Superior temporal gyrus (tissue), 1 donor: Measurements from ENCODE around the gene GSN.

Experiments
- DNase-seq: peaks from one replicate; pipeline ENCODE4 v3.0.0-alpha.2; 2016; ENCODE audit errors: extremely low spot score

GSN gene

DNA sequence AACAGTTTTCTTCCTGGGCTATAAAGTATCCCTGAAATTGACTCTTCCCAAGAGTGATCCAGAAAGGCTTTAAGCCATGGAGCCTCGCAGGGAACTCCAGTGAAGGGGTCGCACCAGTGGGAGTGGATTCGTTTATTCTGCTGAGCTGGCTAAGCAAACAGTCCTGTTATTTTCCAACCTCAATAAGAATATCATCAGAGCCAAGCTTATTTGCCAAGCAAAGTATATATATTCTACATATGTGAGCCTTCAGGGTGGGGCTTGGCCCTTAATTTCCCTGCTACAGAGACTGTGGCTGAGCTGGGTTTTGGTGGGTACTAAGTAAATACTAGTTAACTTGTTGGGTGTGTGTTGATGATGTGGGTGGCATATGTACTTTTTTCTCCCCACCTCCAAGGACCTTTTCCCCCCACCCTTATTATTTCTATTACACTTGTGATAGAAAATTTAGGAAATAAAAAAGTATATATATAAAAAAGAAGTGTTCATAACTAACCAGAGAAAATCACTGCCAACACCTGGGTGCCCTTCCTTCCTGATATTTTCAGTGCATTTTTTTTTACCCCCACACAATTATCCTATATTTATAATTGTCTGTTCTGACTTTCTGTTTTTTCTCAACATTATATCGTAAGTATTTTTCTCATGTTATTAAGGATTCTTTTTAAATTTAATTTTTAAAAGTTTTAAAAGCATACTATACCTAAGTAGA, 5.3 kb downstream of the GSN start:
- no peak for DNase-seq

DNA sequence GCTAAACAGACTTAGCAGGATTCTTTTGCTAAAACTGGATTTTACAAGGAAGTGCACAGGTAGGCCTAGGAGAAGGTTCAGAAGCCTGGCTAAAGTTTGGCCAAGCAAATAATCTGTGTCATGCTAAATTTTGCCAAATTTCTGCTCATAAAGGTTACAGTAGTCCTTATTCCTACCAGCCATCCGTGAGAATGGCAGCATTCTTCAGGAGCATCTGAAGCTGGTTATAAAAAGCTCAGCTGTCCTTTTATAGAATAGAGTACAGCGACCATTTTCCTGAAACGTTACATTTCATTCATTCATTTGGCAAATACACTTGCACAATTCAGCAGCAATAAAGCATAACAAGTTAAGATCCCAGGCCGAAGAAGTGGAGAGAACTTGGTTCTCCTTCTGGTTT, 6.9 kb downstream of the GSN start:
- DNase-seq = no peak

GRCh38 chr9:121275781-121276658, 8.1 kb downstream of the GSN start:
- no peak for DNase-seq

DNA sequence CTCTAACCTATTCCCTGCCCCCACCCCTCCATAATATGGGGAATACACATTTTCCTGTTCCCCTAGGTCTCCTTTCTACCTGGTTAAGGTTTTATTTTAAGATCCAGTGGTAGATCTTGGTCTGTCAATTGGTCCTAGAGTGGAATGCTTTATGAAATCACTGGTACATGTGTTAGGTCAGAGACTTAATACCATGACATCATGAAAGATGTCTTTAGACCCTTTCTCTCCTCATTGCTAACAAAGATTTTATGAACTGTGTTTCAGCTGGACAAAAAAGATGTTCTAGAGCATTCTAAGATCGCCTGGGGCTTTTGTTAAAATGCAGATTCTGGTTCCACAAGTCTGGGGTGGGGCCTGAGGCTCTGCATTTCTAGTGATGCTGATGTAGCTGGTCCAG, 9.1 kb downstream of the GSN start:
- no peak for DNase-seq

DNA sequence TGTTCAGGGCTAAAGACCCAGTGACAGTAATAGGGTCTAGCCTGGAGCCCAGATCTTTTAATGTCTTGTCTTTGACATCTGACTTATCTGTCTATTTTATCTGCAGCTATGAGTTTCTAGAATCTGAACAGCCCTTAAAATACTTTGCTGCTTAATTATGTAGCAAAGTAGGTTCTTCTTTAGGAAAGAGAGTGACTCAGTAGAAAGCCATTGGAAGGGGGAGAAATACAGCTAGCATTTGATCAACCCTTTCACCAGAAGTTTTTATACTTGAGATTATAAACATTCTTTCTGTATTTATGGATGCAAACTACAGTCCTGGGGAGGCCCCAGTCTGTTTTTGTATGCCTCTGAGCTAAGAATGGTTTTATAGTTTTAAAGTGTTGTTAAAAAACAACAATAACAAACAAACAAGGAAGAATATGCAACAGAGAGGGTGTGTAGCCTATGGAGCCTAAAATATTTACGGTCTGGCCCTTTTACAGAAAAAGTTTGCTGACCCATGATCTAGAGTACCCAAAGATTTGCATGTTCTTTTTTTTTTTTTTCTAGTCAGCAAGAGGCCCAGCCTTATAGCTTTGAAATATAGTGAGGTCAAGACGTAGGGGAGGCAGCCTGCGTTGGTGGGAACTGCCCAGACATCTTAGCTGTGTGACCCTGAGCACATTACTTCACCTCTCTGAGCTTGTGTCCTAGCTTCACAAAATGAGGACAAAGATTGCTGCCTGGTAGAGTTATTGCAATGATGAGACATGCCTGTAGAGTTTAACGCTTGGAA, 9.7 kb downstream of the GSN start:
- no peak for DNase-seq

GRCh38 chr9:121278477-121279261, 10.7 kb downstream of the GSN start:
- DNase-seq = peak; percentile 90

DNA sequence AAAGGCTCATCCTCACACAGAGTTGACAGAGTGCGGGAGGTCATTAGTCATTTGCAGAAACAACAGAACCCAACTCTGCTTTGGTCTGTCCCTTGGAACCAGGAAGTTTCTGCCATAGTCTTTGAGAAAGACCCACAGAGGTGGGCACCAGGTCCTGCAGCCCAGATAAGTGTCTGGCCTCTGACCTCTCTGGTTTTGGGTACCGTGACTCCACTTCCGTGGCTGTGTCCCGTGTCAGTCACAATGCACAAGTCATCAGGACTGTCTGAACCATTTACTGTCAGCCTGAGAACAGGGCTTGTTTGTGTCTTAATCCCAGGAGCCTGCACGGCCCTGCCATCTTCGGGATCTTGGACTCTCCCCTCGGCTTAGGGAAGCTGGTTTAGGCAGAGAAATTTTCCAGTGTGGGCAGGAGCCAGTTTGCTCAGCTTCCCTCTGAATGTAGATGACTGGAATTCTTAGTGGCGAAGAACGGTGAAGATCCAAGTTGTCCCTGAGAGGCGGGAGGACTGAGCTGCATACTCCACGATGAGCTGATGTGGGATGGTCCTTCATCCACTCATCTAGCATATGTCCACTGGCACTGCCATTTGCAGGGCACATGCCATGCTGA, 11.9 kb downstream of the GSN start:
- DNase-seq = peak; percentile 63

GRCh38 chr9:121280715-121281613, 13.0 kb downstream of the GSN start:
- peak; percentile 40 for DNase-seq

DNA sequence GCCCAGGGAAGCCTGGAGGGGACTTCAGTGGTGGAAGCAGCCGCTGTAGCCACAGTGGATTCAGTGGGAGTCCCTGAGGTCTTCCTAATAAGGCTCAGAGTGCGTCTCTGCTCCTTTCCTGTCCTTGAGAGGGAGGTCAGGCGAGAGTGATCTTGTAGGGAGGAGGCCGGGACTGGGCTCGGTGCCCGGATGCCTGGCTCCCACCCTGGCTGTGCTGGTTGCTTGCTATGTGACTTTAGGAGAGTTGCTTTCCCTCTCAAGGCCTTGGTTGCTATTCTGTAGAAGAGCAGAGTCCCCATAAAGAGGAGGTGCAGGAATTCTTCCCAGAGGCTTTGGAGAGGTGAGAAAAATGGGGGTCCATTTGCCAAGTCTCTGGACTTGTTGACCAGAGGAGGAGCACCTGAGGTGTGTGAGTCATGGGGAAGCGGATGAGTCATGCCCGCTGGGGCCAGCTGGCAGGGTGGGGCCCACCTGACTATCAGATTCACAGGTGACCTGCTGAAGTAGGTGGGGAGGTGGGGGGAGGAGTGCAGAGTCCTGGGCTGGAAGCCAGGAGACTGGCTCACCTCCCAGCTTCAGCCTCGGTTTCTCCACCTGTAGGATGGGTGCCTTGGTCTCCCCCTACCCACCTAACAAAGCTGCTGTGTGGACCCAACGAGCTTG, 13.8 kb downstream of the GSN start:
- no peak for DNase-seq

DNA sequence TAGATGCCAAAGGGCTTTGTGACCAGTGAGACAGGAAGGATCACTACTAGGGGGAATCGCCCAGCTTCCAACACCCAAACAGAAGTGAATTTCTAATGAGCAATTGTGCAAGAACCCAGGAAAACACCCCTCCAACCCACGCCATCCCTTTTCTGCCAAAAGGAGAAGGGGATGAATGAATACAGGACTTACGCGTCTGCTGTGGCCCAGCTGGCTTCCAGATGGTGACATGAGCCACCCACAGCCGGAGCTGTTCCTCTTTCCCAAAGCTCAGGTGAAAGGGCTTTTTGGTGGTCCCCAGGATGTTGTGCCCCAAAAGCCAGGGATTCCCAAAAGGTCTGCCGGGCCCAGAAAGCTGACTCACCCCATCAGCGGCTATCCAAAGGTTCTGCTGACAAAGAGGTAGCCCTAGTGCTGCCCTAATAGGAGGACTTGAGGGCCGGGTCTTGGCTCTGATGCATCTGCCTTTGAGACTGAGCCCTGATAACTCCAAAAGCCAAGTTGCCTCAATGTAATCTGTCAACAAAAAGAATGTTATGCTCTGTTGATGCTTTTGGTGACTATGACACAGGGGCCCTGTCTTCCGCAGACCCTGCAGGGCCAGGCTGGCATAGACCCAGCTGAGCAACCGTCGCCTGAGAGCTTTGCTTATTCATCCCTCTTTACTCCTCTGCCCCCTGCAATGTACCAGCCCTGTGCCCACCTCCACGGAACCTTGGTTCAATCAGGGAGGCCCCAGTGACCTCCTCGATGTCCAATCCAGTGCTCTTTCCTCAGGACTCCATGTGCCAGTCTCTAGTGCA, 14.5 kb downstream of the GSN start:
- DNase-seq = peak; percentile 74

DNA sequence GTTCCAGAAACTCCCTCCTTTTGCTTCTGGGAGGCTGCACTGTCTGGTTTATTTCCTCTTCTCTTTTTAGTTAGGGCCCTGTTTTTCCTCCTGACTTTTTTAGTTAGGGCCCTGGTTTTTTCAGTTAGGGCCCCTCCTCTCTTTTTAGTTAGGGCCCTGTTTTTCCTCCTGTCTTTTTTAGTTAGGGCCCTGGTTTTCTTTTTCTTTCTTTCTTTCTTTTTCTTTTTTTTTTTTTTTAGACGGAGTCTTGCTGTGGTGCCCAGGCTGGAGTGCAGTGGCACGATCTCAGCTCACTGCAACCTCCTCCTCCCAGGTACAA, 15.1 kb downstream of the GSN start:
- DNase-seq = no peak

DNA sequence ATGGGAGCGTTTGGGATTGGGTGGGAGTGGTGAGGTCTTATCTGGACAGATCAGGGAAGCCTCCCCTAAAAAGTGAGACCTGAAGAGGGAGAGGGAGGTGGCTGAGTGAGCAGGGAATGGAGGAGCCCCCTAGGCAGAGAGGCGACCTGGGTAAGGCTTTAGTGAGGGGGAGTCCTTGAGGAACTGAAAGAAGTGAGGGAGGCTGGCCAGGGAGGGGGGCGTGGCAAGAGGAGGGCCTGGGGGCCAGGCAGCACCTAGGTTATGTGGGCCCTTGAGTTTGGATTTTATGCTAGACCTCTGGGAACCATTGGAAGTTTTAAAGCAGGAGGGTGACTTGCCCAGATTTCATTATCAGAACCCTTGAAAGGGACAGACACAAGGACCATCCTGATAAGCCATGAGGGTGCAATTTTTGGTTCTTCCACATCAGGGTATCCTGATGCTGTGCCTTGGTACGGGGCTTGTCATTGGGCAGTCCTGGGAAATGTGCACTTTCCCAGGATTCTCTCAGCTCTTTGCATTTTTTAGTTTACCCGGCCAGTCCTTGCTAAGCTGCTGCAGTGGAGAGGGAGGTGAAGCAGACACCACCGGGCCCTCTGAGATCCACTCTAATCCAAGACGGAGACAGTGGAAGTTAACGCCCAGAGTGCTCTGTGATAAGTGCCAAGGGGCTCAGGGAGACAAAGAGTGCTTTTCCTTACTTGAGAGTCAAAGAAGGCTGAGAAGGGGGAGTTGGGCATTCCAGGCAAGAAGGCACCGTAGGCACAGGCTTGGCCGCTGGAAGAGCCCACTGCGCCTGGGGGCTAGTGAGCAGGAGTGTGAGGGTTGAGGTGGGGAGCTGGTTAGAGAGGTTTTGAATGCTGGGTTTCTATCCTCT, 16.1 kb downstream of the GSN start:
- peak; percentile 19 for DNase-seq

DNA sequence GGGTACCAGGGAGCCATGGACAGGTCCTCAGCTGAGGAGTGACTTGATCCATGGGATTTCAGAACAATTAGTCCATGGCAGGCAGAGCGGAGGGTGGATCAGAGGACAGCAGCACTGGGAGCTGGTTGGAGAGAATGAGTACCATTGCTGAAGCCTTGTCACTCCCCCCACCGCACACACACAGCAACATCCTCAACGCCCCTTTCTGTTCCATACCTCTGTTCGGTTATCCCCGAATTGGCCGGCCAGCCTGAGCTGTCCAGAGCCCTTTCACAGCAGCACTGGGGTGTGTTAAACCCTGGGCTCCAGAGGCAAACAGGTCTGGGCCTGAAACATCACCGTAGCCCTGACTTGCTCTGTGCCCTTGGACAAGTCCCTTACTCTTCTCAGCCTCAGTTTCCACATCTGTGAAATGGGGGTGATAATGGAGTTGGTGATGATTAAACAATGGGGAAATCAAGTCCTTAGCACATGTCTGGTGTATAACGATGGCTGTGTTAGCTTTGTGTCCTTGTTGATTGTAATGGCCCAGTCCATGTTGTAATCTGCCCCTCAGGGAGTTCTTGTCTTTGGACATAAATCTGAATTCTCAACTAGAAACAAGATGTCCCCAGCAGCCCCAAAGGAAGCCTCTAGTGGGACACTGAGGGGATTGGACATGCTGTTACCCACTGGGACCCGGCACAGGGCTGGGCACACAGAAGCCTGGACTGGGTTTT, 16.9 kb downstream of the GSN start:
- DNase-seq = peak; percentile 25

DNA sequence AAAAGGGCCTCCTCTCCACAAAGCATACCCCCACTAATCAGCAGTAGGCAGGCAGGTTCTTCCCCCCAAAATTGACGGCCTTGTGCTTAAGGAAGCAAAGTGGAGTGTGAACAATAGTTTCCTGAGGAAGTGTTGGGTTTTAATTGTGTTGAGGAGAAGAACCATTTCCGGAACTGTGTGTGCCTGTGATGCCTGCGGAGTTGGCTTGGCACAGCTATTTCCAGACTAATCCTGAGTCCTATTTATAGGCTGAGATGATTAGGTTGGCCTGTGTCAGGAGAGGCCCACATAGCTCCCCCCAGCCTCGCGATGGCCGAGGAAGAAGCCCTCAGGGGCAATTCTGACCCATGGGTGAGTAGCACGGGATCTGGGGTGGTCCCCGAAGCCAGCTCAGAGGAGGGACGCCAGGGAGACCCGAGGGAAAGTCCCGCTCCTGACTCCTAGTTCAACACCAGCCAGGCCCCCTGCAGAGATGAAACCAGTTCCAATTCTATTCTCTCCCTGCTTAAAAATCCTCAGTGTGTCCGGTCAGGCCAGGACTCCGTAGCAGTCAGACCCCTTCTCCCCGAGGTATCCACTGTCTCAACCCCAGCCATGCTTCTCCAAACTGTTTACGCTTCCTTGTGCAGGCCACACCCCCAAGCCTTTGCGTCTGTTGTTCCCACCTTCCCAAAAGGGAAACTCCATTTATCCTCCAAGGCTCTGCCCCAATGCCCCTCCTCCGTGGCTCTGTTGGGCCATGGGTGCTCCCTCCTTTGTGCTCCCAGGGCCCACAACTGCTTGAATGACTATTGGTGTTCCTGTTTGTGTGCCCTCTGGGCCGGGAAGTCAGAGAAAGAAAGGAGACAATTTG, 18.1 kb downstream of the GSN start:
- peak; percentile 76 for DNase-seq

GRCh38 chr9:121286688-121286972, 18.7 kb downstream of the GSN start:
- DNase-seq = no peak

DNA sequence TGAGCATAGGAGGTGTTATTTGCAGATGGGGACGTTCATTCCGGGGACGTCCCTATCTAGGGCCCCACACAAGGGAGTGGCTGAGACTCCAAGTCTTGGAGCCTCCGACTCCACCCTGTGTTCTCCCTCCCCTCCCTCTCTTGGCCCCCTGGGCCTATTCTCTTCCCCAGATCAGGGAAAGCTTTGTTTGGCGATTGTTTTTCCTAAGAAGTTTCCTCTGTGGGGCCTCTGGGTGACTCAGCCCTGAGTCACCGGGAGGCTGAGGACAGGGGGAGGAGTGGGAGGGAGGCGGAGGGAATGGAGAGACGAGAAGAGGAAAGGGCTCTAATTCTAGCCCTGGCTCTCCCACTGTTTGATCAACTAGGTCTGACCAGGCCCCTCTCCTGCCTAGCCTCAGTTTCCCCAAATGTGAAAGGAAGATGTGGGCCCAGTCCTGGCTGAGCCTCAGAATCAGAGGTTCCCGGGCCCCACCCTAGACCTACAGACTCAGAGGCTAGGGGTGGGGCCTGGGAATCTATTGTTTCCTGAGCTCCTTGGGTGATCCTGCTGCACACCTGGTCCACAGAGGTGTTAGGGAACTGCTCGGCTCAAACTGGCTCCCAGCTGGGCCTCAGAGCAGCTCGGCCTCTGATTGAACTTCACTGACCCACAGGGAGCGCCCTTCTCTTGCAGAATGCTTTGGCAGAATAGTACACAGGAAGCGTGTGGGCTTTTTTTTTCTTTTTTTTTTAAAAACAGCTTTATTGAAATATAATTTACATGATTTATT, 19.2 kb downstream of the GSN start:
- peak; percentile 91 for DNase-seq
